Measurements from ENCODE around the gene HSD3B2. TPM values are rescaled to one million over a fixed set of nuclear protein-coding genes. Genes with fewer than 3 reads are reported as not detected.

HSD3B2 gene
- total RNA-seq, 1 donor from 2014 or later, result not detected

DNA sequence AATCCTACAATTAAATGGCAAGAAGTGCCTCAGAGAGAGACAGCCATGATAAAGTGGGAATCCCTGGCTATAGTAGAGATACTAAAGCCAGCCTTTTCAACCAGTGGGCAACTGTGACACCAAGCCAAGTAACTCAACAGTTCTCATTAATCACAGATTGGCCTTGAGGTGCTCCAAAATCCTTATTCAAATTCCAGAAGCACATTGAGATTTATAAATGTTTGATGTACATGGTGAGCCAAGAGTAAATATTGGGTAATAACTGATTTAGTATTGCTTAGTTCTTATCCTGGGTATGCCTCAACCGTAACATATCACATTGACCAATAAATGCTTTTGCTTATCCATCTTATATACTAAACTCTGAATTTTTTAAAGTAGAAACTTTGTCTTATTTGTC lies 29.3 kb upstream of the HSD3B2 start:
- no peak overlapping the region for H3K27ac Mint-ChIP-seq
- TF ChIP-seq CTCF (IDR thresholded peaks at IDR 0.05; ENCODE audit: unreplicated experiment), result no peak
- no peaks in the 10 kb centered on the region for H3K9me3 Mint-ChIP-seq (ENCODE audit: low read depth)
- no peak overlapping the region for H3K4me3 Mint-ChIP-seq (ENCODE audit: low read depth)
- H3K36me3 Mint-ChIP-seq (ENCODE audit: insufficient read depth), result no peaks in the 10 kb centered on the region
- peaks cover 17% of the 10 kb centered on the region for H3K4me1 Mint-ChIP-seq (ENCODE audit: low read depth)
- no peak for DNase-seq (ENCODE audit: low spot score, unreplicated experiment)
- no peaks in the 10 kb centered on the region for H3K27me3 Mint-ChIP-seq

GRCh38 chr1:119387858-119388257 lies 27.1 kb upstream of the HSD3B2 start:
- H3K9me3 Mint-ChIP-seq (ENCODE audit: low read depth), result no peaks in the 10 kb centered on the region
- H3K4me3 Mint-ChIP-seq (ENCODE audit: low read depth), result no peak overlapping the region
- no peaks in the 10 kb centered on the region for H3K36me3 Mint-ChIP-seq (ENCODE audit: insufficient read depth)
- peaks cover 17% of the 10 kb centered on the region for H3K4me1 Mint-ChIP-seq (ENCODE audit: low read depth)
- no peak overlapping the region for H3K27ac Mint-ChIP-seq
- no peak for TF ChIP-seq CTCF (IDR thresholded peaks at IDR 0.05; ENCODE audit: unreplicated experiment)
- no peak for DNase-seq (ENCODE audit: low spot score, unreplicated experiment)
- peaks cover 7% of the 10 kb centered on the region for H3K27me3 Mint-ChIP-seq

GRCh38 chr1:119388450-119388849 lies 26.5 kb upstream of the HSD3B2 start:
- no peaks in the 10 kb centered on the region for H3K9me3 Mint-ChIP-seq (ENCODE audit: low read depth)
- DNase-seq (ENCODE audit: low spot score, unreplicated experiment), result no peak
- no peak for TF ChIP-seq CTCF (IDR thresholded peaks at IDR 0.05; ENCODE audit: unreplicated experiment)
- H3K4me1 Mint-ChIP-seq (ENCODE audit: low read depth), result peaks cover 17% of the 10 kb centered on the region
- no peak overlapping the region for H3K27ac Mint-ChIP-seq
- no peaks in the 10 kb centered on the region for H3K36me3 Mint-ChIP-seq (ENCODE audit: insufficient read depth)
- no peak overlapping the region for H3K4me3 Mint-ChIP-seq (ENCODE audit: low read depth)
- H3K27me3 Mint-ChIP-seq, result peaks cover 7% of the 10 kb centered on the region

- no peak overlapping the region for H3K4me3 Mint-ChIP-seq (ENCODE audit: low read depth)
- TF ChIP-seq CTCF (IDR thresholded peaks at IDR 0.05; ENCODE audit: unreplicated experiment), result no peak
- no peaks in the 10 kb centered on the region for H3K36me3 Mint-ChIP-seq (ENCODE audit: insufficient read depth)
- H3K27ac Mint-ChIP-seq, result no peak overlapping the region
- H3K9me3 Mint-ChIP-seq (ENCODE audit: low read depth), result no peaks in the 10 kb centered on the region
- DNase-seq (ENCODE audit: low spot score, unreplicated experiment), result no peak
- peaks cover 10% of the 10 kb centered on the region for H3K27me3 Mint-ChIP-seq
- peaks cover 17% of the 10 kb centered on the region for H3K4me1 Mint-ChIP-seq (ENCODE audit: low read depth)
These were observed 24.4 kb upstream of the HSD3B2 start for GRCh38 chr1:119390526-119390925.

- H3K4me1 Mint-ChIP-seq (ENCODE audit: low read depth), result peaks cover 17% of the 10 kb centered on the region
- DNase-seq (ENCODE audit: low spot score, unreplicated experiment), result no peak
- no peaks in the 10 kb centered on the region for H3K36me3 Mint-ChIP-seq (ENCODE audit: insufficient read depth)
- H3K9me3 Mint-ChIP-seq (ENCODE audit: low read depth), result no peaks in the 10 kb centered on the region
- no peak overlapping the region for H3K4me3 Mint-ChIP-seq (ENCODE audit: low read depth)
- no peak overlapping the region for H3K27ac Mint-ChIP-seq
- TF ChIP-seq CTCF (IDR thresholded peaks at IDR 0.05; ENCODE audit: unreplicated experiment), result no peak
- H3K27me3 Mint-ChIP-seq, result peaks cover 10% of the 10 kb centered on the region
These were observed 23.2 kb upstream of the HSD3B2 start for GRCh38 chr1:119391749-119392148.

Measured in progenitor cell of endocrine pancreas (in vitro differentiated cells).